GM18505 (cell line): ENCODE measurements around the gene RBM41.
"Not testable (repeated sequence)": the region's sequence is repeated elsewhere in the genome, so short reads cannot be mapped to it uniquely, and the experiment has no call there.

Source experiments
- ATAC-seq: cut with Tn5 transposase; IDR thresholded peaks from one replicate; pipeline ENCODE4 v1.9.1; 2021; ENCODE audit not compliant: unreplicated experiment
- POLR2A ChIP-seq: IDR thresholded peaks from 4 replicates; pipeline ENCODE4 v1.6.1; 2011; ENCODE audit warnings: borderline replicate concordance; ENCODE audit not compliant: insufficient read depth, insufficient read length; ENCODE audit errors: extremely low read depth

RBM41 gene

DNA sequence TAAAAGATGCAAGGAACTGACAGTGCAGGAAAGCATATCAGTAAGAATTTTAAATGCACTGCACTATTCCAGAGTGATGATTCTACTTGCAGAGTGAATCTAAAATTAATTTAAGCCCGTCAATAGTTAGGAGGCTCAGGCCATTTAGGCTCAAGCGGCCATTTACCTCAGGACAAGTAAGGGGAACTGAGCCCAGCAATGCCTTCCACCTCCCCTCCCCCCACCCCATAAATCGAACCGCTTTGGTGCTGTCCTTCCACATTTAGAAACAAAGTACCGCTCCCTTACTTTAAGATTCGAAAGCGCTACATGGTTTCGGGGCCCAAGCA is 665 bp downstream of the RBM41 start:
- TF ChIP-seq POLR2A: no peak
- ATAC-seq: no peak

- ATAC-seq: no peak
- TF ChIP-seq POLR2A: no peak
Measured at GRCh38 chrX:107107459-107107858, 11.2 kb downstream of the RBM41 start.

GRCh38 chrX:107102980-107103379 is 15.6 kb downstream of the RBM41 start:
- no peak for ATAC-seq
- no peak for TF ChIP-seq POLR2A

- ATAC-seq: no peak
- TF ChIP-seq POLR2A: no peak
Measured at GRCh38 chrX:107076158-107076557, 42.5 kb downstream of the RBM41 start.

DNA sequence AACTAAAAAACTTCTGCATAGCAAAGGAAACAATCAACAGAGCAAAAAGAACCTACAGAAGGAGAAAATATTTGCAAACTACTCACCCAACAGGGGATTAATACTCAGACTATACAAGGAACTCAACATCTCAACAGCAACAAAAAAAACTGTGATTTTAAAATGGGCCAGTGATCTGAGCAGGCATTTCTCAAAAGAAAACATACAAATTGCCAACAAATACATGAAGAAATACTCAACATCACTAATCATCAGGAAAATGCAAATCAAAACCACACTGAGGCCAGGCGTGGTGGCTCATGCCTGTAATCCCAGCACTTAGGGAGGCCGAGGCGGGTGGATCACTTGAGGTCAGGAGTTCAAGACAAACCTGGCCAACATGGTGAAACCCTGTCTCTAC is 60.9 kb downstream of the RBM41 start:
- ATAC-seq: not testable (repeated sequence)

- ATAC-seq: no peak
- no peak for TF ChIP-seq POLR2A
Measured at GRCh38 chrX:107054978-107055377, 63.6 kb downstream of the RBM41 start.

- no peak for ATAC-seq
- no peak for TF ChIP-seq POLR2A
Measured at GRCh38 chrX:107050195-107050709, 68.4 kb downstream of the RBM41 start.

DNA sequence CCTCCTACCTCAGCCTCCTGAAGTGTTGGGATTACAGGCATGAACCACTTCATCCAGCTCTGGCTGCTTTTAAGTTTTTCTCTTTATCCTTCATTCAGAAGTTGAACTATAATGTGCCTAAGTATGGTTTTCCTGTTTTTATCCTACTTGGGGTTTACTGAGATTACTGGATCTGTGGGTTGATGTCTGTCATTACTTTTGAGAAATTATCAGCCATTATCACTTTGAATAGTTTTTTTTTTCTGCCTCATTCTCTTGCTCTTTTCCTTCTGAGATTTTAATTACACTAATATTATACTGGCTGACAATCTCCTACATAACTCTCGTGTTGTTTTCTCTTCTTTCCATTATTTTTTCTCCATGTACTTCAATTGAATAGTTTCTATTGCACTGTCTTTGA is 71.0 kb downstream of the RBM41 start:
- ATAC-seq: no peak
- TF ChIP-seq POLR2A: no peak

DNA sequence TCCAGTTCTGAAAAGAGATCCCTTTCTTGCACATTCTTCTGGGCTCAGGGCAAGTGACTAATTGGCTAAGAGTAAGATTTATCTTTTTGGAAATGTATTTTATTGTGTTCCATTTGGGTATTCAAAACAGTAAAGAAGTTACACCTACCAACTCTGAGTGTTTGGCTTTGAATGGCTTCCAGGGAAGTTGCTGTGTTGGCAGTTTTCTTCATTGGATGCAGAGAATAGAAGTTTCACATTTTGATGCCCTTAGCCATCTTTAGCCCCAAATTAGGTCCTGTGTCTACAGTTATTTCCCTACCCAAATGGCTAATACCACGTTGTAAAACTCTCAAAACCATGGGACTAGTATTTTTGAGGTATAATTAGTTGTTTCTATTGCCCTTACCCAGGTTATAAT is 88.9 kb downstream of the RBM41 start:
- TF ChIP-seq POLR2A: no peak
- ATAC-seq: no peak

DNA sequence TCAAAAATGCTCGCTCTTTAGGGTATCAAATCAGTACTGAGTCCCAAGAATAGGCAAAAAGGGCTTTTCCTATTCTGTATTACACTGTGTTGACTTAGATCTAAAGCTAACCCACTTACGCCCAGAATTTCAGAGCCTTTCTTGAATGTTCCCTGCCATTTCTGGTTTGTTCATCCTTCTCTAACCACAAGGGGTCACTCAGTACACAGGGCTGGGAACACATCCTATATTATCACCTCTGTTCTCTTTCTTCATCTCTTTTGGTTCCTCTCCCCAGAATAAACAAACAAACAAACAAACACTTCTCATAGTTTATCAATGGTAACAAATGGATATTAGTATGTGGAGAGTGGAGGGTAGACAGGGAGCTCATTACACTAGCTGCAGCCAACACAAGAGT is 93.1 kb downstream of the RBM41 start:
- ATAC-seq: no peak
- TF ChIP-seq POLR2A: no peak

GRCh38 chrX:107014936-107015335 is 103.7 kb downstream of the RBM41 start:
- no peak for ATAC-seq
- no peak for TF ChIP-seq POLR2A
